Measurements from ENCODE around the gene IFI6. TPM values are rescaled to one million over a fixed set of nuclear protein-coding genes. Genes with fewer than 3 reads are reported as not detected.

The IFI6 gene
- total RNA-seq, 2 donors from 2014 or later, result 96.9 to 188 TPM

DNA sequence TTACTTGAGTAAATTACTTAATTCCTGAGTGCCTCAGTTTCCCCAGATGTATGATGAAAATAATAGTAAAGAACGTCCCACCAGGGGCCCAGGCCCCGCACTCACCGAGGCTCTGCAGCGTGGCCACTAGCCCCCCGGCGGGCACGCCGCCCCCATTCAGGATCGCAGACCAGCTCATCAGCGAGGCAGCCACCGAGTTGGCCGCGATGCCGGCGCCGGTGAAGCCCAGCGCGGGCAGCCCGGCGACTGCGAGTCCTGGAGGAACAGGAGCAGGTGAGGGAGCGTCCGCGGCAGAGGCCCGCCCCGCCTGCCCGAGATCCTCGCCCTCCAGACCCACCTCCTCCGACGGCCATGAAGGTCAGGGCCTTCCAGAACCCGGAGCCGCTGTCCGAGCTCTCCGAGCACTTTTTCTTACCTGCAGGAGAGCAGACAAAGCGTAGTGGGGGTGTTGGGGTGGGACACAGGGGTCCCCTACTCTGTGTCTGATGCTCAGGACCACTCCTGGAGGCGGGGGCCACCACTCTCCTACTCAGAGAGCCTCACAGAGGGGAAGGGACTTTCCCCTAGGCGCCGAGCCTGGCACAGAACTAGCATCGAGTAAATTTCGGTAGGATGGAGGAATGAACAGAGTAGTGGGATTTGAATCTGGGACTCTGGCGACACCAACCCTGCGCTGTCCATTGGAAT, 3.7 kb downstream of the IFI6 start:
- Histone ChIP-seq H3K9me3 (no peaks in the 10 kb centered on the region), H3K4me3 (no peak overlapping the region), H3K27me3 (replicated peaks; ENCODE audit: insufficient read depth) (no peaks in the 10 kb centered on the region), H3K27ac (no peak overlapping the region), H3K4me1 (ENCODE audit: control insufficient read depth in 1 of 2, low read depth in 2 of 2) (peaks cover 16 to 41% of the 10 kb centered on the region in 2 donors), H3K36me3 (no peaks in the 10 kb centered on the region)
- no peak for TF ChIP-seq CTCF (IDR thresholded peaks at IDR 0.05)
- DNase-seq (ENCODE audit: low spot score) (no peak), ATAC-seq (ENCODE audit: insufficient number of reproducible peaks, low FRiP score, low read depth) (no peak)

DNA sequence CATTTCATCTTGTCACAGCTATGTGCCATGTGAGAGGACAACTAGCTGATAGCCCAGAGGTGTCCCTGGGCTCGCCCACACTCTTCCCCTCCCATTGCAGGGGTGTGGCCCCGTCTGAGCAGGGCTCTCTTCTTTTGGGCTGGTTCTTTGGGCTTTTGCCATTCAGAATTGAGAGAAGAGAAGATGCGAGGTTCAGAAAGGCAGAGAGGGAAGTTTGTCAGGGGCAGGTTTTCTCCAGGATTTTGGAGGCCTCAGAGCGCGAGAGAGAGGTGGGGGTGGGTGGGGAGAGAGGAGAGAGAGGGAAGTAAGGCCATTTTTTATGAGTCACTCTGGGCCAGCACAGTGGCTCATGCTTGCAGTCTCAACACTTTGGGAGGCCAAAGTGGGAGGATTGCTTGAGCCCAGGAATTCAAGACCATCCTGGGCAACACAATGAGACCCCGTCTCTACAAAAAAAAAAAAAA, 5.2 kb downstream of the IFI6 start:
- Histone ChIP-seq H3K9me3 (no peaks in the 10 kb centered on the region), H3K27ac (no peak overlapping the region), H3K36me3 (no peaks in the 10 kb centered on the region), H3K27me3 (replicated peaks; ENCODE audit: insufficient read depth) (no peaks in the 10 kb centered on the region), H3K4me1 (ENCODE audit: control insufficient read depth in 1 of 2, low read depth in 2 of 2) (peaks cover 11 to 39% of the 10 kb centered on the region in 2 donors), H3K4me3 (no peak overlapping the region)
- DNase-seq (ENCODE audit: low spot score) (no peak), ATAC-seq (ENCODE audit: insufficient number of reproducible peaks, low FRiP score, low read depth) (no peak)
- TF ChIP-seq CTCF (IDR thresholded peaks at IDR 0.05), result no peak

- Histone ChIP-seq H3K9me3 (no peaks in the 10 kb centered on the region), H3K4me3 (no peak overlapping the region), H3K4me1 (ENCODE audit: control insufficient read depth in 1 of 2, low read depth in 2 of 2) (peaks cover 7 to 34% of the 10 kb centered on the region in 2 donors), H3K36me3 (no peaks in the 10 kb centered on the region), H3K27me3 (replicated peaks; ENCODE audit: insufficient read depth) (no peaks in the 10 kb centered on the region), H3K27ac (no peak overlapping the region)
- ATAC-seq (ENCODE audit: insufficient number of reproducible peaks, low FRiP score, low read depth), result no peak
- DNase-seq (ENCODE audit: low spot score), result no peak
- TF ChIP-seq CTCF (IDR thresholded peaks at IDR 0.05), result no peak
Observed at GRCh38 chr1:27666294-27666693, 5.7 kb downstream of the IFI6 start.

DNA sequence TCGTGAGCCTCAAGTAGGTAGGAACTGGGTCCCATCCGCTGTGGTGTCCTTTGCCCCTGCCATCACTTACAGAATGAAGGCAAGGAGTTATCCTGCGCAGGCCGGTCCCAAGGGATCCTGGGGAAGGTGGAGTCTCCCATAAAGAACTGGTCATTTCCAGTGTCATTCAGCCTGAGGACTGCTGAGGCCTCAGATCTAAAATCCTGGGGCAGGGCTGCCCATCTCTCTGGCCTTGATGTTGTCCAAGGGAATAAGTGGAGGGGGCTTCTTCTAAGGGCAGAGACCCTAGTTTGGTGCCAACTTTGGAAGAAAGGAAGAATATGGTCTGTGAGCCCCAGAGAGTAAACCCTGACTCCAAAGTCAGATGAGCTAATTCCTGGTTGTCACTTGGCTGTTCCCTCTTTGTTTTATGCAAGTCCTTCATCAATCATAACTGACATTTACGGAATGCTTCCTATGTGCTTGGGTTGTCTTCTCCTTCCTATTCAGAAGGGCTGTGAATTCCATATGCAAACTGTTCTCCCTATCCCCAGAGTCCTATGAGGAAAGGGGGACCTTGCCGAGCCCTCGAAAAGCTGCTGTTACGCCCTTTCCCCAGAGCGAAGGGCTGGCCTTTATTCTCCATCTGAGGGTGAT, 6.9 kb downstream of the IFI6 start:
- H3K27me3 ChIP-seq (replicated peaks; ENCODE audit: insufficient read depth), result no peaks in the 10 kb centered on the region
- DNase-seq (ENCODE audit: low spot score) (no peak), ATAC-seq (ENCODE audit: insufficient number of reproducible peaks, low FRiP score, low read depth) (no peak)
- no peaks in the 10 kb centered on the region for H3K9me3 ChIP-seq
- no peak overlapping the region for H3K4me3 ChIP-seq
- H3K36me3 ChIP-seq, result no peaks in the 10 kb centered on the region
- peaks cover 0 to 31% of the 10 kb centered on the region in 2 donors for H3K4me1 ChIP-seq (ENCODE audit: control insufficient read depth in 1 of 2, low read depth in 2 of 2)
- no peak for TF ChIP-seq CTCF (IDR thresholded peaks at IDR 0.05)
- H3K27ac ChIP-seq, result no peak overlapping the region

- Histone ChIP-seq H3K36me3 (no peaks in the 10 kb centered on the region), H3K4me3 (no peak overlapping the region), H3K9me3 (no peaks in the 10 kb centered on the region), H3K4me1 (ENCODE audit: control insufficient read depth in 1 of 2, low read depth in 2 of 2) (peaks cover 2 to 26% of the 10 kb centered on the region in 2 donors), H3K27me3 (replicated peaks; ENCODE audit: insufficient read depth) (no peaks in the 10 kb centered on the region), H3K27ac (peak overlapping the region in 1 of 2 donors; percentile 36)
- TF ChIP-seq CTCF (IDR thresholded peaks at IDR 0.05), result no peak
- DNase-seq (ENCODE audit: low spot score) (no peak), ATAC-seq (ENCODE audit: insufficient number of reproducible peaks, low FRiP score, low read depth) (no peak)
Observed at GRCh38 chr1:27664291-27664690, 7.7 kb downstream of the IFI6 start.

Data from thoracic aorta (tissue), 2 donors.